ENCODE measurements around the gene TRIM40. TPM values are rescaled to one million over a fixed set of nuclear protein-coding genes. Genes with fewer than 3 reads are reported as not detected.

TRIM40 gene
- polyA plus RNA-seq, 2 of the 4 experiments (the other 2 are of a cell fraction) = 0.05 TPM

DNA sequence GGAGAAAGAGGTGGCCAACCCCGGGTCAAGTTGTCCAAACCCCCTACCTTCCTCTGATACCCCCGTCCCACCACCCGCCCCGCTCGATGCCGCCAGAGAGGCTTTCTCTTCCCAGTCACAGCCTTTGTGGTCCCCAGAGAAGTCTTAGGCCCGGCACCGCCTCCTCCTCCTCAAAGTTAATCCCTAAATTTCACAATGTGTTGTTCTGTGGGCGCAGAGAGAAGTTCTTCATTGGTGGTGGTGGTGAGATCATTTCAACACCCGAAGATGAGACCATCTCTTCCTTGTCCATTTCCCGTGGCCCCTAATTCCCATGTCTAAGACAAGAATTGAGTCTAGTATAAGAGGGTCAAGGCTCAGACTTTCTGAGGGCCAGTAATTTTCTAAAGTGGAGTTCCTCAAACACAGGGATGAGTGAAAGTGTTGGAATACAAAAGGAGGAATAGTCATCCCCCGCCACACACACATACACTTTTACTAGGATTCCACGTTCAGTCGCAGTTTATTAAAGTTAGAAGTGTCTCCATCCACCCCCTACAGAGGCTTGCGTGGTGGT lies 33.4 kb upstream of the TRIM40 start:
- ATAC-seq (peak; percentile 17 to 28; a peak in 5 of 6 replicates), FAIRE-seq (no peak), DNase-seq (ENCODE audit: low read depth in 1 of 2, low spot score in 1 of 2) (no peak)
- peak overlapping the region; percentile 62 to 76 for H3K27ac ChIP-seq
- ChIA-PET CTCF (interaction anchor here (0.6 to 16.7 kb wide), 30 partner anchors 9 to 429 kb away, joined by 3 to 353 read pairs (median 4); partner anchors contain the start of genes POLR1H, TRIM31 and TRIM40), POLR2A (interaction anchor here (0.9 to 1.6 kb wide), 6 partner anchors 15 to 112 kb away, joined by 3 to 10 read pairs (median 4); partner anchors contain the start of genes POLR1H and PPP1R11)
- no peak for TF ChIP-seq RFX5 (IDR thresholded peaks at IDR 0.05)
- no peak for TF ChIP-seq NR3C1 (IDR thresholded peaks at IDR 0.05)
- no peak for TF ChIP-seq HEYL (CRISPR knock-in tag; IDR thresholded peaks at IDR 0.05)
- TF ChIP-seq RARB (CRISPR knock-in tag; IDR thresholded peaks at IDR 0.05) = no peak
- no peak for TF ChIP-seq CTCF (IDR thresholded peaks at IDR 0.05)
- TF ChIP-seq HOXB13 (CRISPR knock-in tag; IDR thresholded peaks at IDR 0.05; ENCODE audit: low read depth) = no peak
- no peak for TF ChIP-seq NPAS2 (CRISPR knock-in tag; IDR thresholded peaks at IDR 0.05; ENCODE audit: borderline replicate concordance)
- no peak for TF ChIP-seq FOSB (CRISPR knock-in tag; IDR thresholded peaks at IDR 0.05)
- TF ChIP-seq HOXA7 (CRISPR knock-in tag; IDR thresholded peaks at IDR 0.05) = no peak
- no peak for TF ChIP-seq PHF8 (IDR thresholded peaks at IDR 0.05; ENCODE audit: borderline replicate concordance, low read depth)
- peak overlapping the region; percentile 79 for H3K4me2 ChIP-seq
- peak overlapping the region; percentile 42 for H3K4me3 ChIP-seq
- no peaks in the 10 kb centered on the region for H3K9me3 ChIP-seq
- peaks cover 17% of the 10 kb centered on the region for H3K4me1 ChIP-seq
- WGBS (ENCODE audit: missing lambda C conversion rate) = 32% methylated on average over 11 of the region's 15 CpGs

DNA sequence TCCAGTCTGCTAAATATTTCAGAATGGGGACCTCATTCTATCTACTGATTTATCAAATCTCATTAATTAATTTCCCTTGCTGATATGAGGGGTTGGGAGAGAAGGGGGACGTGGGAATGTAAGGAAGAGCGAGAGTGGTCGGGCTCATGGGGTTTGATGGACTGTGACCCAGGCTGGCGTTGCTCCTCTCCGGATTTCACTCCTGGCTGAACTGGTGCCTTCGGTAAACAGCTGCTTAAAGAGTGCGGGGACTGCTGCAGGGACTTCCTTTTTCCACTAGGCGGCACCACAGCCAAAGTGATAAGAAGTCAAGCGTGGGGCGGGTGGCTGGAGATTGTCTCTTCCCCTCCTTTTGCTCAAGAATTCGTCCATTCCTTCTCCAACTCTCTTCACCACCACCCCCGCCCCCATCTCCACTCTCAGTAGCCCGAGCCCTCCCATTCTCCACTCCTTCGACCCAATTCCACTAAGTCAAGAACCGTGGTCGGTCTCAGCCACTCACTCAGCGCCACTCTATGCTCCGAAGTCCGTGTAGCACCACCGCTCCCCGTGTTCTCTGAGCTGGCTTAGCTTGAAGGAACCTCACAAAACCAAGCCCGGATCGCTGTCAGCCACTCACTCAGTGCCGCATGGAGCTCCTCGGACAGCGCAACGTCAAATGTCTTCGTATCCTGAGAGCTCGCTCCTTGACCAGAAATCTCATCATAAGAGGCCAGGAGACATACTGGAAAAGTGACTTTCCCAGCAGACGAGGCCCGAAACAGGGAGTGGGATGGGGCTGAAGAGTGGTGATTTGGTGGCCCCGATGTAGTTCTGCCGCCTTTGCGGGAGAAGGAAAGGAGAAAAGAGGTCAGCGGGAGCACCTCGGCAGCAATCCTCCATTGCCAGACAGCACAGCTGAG lies 32.7 kb upstream of the TRIM40 start:
- POLR2A ChIA-PET = interaction anchor here (1.0 kb wide), 1 partner anchor 28 kb away, joined by 5 read pairs; no protein-coding TSS in a partner anchor
- TF ChIP-seq ZNF302 (CRISPR knock-in tag; IDR thresholded peaks at IDR 0.05) (no peak), HEYL (CRISPR knock-in tag; IDR thresholded peaks at IDR 0.05) (no peak), FOSB (CRISPR knock-in tag; IDR thresholded peaks at IDR 0.05) (no peak), SMC3 (IDR thresholded peaks at IDR 0.05) (peak; percentile 87), ZC3H11A (IDR thresholded peaks at IDR 0.05) (no peak), POLR2AphosphoS2 (conservative IDR thresholded peaks at IDR 0.05; ENCODE audit: low read length) (no peak), HOXA7 (CRISPR knock-in tag; IDR thresholded peaks at IDR 0.05) (no peak), POLR2A (IDR thresholded peaks at IDR 0.05; ENCODE audit: low read length) (no peak), E2F6 (IDR thresholded peaks at IDR 0.05; ENCODE audit: borderline replicate concordance, low read depth) (no peak), KDM1A (IDR thresholded peaks at IDR 0.05; ENCODE audit: low read depth) (no peak), HDAC2 (IDR thresholded peaks at IDR 0.05) (no peak), RAD21 (conservative IDR thresholded peaks at IDR 0.05 in 1 of 2, IDR thresholded peaks at IDR 0.05 in 1 of 2) (peak; percentile 87 to 91), CBX2 (IDR thresholded peaks at IDR 0.05; ENCODE audit: borderline replicate concordance, low read depth) (no peak), CTCF (IDR thresholded peaks at IDR 0.05) (peak; percentile 79), MAX (IDR thresholded peaks at IDR 0.05) (peak; percentile 50), EHF (CRISPR knock-in tag; IDR thresholded peaks at IDR 0.05) (no peak), ZSCAN20 (CRISPR knock-in tag; IDR thresholded peaks at IDR 0.05) (no peak), RARB (CRISPR knock-in tag; IDR thresholded peaks at IDR 0.05) (no peak)
- TF ChIP-seq, protein P1, sequence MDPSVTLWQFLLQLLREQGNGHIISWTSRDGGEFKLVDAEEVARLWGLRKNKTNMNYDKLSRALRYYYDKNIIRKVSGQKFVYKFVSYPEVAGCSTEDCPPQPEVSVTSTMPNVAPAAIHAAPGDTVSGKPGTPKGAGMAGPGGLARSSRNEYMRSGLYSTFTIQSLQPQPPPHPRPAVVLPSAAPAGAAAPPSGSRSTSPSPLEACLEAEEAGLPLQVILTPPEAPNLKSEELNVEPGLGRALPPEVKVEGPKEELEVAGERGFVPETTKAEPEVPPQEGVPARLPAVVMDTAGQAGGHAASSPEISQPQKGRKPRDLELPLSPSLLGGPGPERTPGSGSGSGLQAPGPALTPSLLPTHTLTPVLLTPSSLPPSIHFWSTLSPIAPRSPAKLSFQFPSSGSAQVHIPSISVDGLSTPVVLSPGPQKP (IDR thresholded peaks at IDR 0.05; ENCODE audit: low read depth, low read length) = no peak
- TF ChIP-seq, protein P2, sequence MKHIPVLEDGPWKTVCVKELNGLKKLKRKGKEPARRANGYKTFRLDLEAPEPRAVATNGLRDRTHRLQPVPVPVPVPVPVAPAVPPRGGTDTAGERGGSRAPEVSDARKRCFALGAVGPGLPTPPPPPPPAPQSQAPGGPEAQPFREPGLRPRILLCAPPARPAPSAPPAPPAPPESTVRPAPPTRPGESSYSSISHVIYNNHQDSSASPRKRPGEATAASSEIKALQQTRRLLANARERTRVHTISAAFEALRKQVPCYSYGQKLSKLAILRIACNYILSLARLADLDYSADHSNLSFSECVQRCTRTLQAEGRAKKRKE (CRISPR knock-in tag; IDR thresholded peaks at IDR 0.05; ENCODE audit: low read depth) = no peak
- TF ChIP-seq, protein P3, sequence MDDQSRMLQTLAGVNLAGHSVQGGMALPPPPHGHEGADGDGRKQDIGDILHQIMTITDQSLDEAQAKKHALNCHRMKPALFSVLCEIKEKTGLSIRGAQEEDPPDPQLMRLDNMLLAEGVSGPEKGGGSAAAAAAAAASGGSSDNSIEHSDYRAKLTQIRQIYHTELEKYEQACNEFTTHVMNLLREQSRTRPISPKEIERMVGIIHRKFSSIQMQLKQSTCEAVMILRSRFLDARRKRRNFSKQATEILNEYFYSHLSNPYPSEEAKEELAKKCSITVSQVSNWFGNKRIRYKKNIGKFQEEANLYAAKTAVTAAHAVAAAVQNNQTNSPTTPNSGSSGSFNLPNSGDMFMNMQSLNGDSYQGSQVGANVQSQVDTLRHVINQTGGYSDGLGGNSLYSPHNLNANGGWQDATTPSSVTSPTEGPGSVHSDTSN (IDR thresholded peaks at IDR 0.05) = no peak

More for the DNA sequence above, 32.7 kb upstream of the TRIM40 start:
- H3K4me3 ChIP-seq = peak overlapping the region; percentile 38
- peak overlapping the region; percentile 66 to 77 for H3K27ac ChIP-seq
- peak; percentile 75 to 85 for ATAC-seq
- CTCF ChIA-PET = interaction anchor here (0.6 to 16.7 kb wide), 23 partner anchors 9 to 428 kb away, joined by 3 to 353 read pairs (median 5); partner anchors contain the start of genes POLR1H, RNF39, TRIM31 and TRIM40
- WGBS (ENCODE audit: missing lambda C conversion rate) = 26% methylated on average over 26 of the region's 36 CpGs
- no peaks in the 10 kb centered on the region for H3K9me3 ChIP-seq
- DNase-seq (ENCODE audit: low read depth in 1 of 2, low spot score in 1 of 2) = peak; percentile 83 to 85
- no peak for FAIRE-seq
- peak overlapping the region; percentile 79 for H3K4me2 ChIP-seq
- H3K4me1 ChIP-seq = peaks cover 21% of the 10 kb centered on the region

Data from A549 (cell line).